Fibroblast of lung (primary cell): ENCODE data around the gene COL1A1.

Source experiments
- CTCF ChIP-seq, 2 donors: IDR thresholded peaks in 1 of 2; conservative IDR thresholded peaks in 1 of 2; 1 replicate in 1 of 2; 2 replicates in 1 of 2; pipeline ENCODE4 v1.5.1; 2011 to 2012; ENCODE audit warnings: low read length in 2 of 2, control low read depth in 1 of 2, inconsistent platforms in 1 of 2, low read depth in 1 of 2, mild to moderate bottlenecking in 1 of 2
- EZH2 ChIP-seq: IDR thresholded peaks from 2 replicates; pipeline ENCODE4 v1.5.1; 2012; ENCODE audit warnings: low read length, control low read depth, mild to moderate bottlenecking; ENCODE audit errors: missing control alignments

GRCh38 chr17:50205111-50205962 lies 3.9 kb upstream of the COL1A1 start:
- no peak for TF ChIP-seq CTCF (conservative IDR thresholded peaks at IDR 0.05 in 1 of 2, IDR thresholded peaks at IDR 0.05 in 1 of 2; ENCODE audit: low read depth in 1 of 2, low read length in 2 of 2)
- no peak for TF ChIP-seq EZH2
